Cardiac fibroblast (primary cell): ENCODE measurements around the gene ELP2.

ENCODE experiments used
- DNase-seq, 2 donors: peaks; one replicate each; pipeline versions ENCODE4 v3.0.0 to v3.0.0-alpha.2; 2010; ENCODE audit warnings: low read depth in 2 of 2
- H3K4me3 ChIP-seq, 2 donors: replicated peaks in 1 of 2; 1 replicate in 1 of 2; 2 replicates in 1 of 2; pipeline ENCODE4 v1.5.1; 2011; ENCODE audit warnings: low read depth in 2 of 2, low read length in 2 of 2, mild to moderate bottlenecking in 2 of 2, moderate library complexity in 1 of 2
- CTCF ChIP-seq: IDR thresholded peaks from one replicate; pipeline ENCODE4 v1.5.1; 2011; ENCODE audit warnings: low read depth, mild to moderate bottlenecking, low read length, inconsistent platforms

The ELP2 gene

GRCh38 chr18:36142751-36143150, 13.1 kb downstream of the ELP2 start:
- no peak for TF ChIP-seq CTCF
- no peak for DNase-seq
- no peak overlapping the region for H3K4me3 ChIP-seq

DNA sequence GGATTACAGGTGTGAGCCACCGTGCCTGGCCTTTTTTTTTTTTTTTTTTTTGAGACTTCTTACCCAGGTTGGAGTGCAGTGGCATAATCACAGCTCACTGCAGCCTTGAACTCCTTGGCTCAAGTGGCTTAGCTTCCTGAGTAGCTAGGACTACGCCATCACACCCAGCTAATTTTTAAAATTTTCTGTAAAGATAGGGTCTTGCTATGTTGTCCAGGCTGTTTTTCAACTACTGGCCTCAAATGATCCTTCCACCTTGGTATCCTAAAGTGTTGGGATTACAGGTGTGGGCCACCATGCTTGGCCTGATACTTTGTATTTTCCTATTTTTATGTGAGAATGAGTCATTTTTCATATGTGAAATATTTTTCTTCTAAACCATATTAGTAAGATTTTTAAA, 13.7 kb downstream of the ELP2 start:
- no peak for DNase-seq
- no peak for TF ChIP-seq CTCF
- H3K4me3 ChIP-seq = no peak overlapping the region

GRCh38 chr18:36149514-36150289, 20.0 kb downstream of the ELP2 start:
- TF ChIP-seq CTCF = no peak
- no peak overlapping the region for H3K4me3 ChIP-seq
- no peak for DNase-seq

DNA sequence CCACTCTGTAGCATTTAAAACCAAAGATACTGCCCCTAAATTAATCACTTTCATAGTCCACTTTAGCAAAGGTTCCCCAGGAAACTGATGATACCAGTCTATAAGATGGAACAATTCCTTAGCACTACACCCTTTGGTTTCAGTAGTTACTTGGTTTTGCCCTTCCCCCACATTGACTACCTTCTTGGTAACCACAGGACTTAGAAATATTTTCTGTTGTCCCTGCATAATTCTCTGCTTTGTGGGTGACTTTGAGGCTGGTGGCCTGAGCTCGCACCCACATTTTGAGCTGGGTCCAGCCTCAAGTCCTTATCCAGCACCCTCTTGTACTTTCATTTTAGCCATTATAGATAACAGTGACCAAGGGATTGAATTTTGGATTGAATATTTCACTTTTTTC, 23.1 kb downstream of the ELP2 start:
- no peak overlapping the region for H3K4me3 ChIP-seq
- DNase-seq = no peak
- no peak for TF ChIP-seq CTCF

DNA sequence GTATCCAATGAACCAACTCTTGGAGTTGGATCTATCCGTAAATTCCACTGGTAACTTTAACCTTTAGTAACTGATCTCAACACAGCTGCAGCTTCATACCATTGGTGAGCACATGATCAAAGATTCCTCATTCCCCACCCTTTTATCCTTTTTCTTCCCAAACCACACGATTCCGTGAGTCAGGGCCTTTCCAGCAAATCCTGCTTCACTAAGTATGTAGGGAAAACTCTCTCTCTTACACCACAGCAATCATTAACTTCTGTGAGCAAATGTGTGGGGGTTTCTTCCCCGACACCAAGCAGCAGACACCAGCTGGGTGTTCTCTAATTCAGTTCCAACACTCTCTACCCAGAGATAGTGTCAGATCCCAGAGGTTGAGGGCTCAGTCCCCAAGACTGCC, 23.5 kb downstream of the ELP2 start:
- no peak for TF ChIP-seq CTCF
- DNase-seq = peak; percentile 18 to 72
- H3K4me3 ChIP-seq = no peak overlapping the region

DNA sequence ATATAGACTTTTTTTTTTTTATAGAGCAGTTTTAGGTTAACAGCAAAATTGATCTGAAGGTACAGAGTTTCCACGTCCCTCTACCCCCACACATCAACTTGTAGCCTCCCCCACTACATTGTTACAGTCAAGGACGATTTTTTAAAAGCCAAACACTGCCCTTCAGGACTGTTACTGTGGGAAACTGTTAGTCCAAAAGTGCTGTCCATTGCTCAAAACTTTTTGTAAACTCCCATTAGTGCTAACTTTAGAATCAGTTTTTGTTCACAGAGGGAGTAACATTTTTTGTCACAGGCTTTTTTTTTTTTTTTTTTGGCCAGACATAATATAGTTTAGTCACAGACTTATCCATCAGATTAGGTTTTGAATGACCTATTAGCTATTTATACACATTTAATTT, 24.1 kb downstream of the ELP2 start:
- no peak for DNase-seq
- no peak overlapping the region for H3K4me3 ChIP-seq
- no peak for TF ChIP-seq CTCF
